ENCODE results near the gene WLS.

Gene WLS

DNA sequence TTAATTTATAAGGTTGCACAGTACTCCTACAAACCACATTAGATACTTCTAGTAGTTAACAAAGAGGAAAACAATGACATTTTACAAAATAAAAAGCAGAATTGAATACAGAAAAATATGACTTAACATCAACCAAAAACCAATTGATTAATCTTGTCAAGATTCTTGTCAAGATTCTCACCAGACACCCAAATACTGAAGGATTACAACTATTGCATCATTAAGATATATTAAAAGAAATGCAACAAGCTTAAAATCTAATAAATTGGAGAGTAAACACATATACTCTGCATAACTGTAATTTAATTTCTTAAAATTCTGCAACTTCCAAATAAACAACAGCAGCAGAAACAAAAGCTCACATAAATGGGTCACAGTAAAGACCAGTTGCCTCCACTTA is 4.7 kb downstream of the WLS start:
- no peak for DNase-seq

DNA sequence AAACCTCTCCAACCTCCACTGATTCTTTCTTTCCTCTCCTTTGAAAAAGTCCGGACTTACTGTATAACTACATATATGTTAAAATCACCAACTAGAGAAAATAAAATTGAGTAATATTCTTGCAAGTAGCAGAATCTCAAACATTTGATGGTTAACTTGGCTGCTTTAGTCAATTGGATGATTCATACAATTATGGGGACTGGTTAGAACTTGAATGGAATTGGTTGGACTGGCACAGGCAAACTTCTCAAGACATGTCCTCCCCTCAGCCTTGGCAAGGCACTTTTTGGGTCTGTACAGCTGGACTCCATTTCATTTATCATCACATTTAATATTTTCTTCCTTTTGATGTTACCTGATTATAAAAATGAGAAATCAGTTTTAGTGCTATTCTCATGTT is 6.5 kb downstream of the WLS start:
- DNase-seq = no peak

DNA sequence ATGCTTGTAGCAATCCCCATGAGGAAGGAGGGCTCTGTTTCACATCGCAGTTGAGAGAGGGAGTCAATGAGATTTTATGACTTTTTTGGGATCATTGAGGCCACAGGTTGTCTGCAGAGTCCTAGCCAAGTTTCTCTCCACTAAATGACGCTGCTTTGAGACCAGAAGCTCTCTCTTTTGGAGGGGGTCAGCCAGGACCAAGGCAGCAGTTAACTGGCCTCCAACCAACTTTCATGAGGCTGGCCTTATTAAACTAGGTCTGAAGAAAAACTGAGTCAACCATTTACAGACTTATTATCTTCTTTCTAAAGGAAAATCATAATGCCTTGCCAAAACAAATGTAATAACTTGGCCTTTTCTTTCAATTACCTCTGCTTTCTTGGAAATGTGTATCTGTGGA is 8.6 kb downstream of the WLS start:
- DNase-seq = no peak

DNA sequence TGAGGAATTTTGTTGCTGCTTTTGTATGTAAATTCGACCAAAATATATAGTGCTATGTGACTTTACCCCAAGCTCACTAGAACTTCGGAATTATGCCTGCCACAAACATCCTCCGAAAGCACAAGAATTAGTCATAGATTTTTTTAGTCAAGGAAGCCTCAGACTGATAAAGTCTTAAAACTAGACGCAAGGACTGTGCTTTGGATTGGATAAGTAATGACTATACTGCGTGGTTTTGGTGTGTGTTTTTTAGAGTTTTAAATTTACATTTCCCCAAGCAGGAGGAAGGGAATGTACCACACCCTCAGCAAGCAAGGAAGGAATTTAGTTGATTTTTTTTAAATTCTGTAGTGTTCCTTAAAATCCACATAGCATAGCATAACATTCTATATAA is 10.3 kb downstream of the WLS start:
- no peak for DNase-seq

DNA sequence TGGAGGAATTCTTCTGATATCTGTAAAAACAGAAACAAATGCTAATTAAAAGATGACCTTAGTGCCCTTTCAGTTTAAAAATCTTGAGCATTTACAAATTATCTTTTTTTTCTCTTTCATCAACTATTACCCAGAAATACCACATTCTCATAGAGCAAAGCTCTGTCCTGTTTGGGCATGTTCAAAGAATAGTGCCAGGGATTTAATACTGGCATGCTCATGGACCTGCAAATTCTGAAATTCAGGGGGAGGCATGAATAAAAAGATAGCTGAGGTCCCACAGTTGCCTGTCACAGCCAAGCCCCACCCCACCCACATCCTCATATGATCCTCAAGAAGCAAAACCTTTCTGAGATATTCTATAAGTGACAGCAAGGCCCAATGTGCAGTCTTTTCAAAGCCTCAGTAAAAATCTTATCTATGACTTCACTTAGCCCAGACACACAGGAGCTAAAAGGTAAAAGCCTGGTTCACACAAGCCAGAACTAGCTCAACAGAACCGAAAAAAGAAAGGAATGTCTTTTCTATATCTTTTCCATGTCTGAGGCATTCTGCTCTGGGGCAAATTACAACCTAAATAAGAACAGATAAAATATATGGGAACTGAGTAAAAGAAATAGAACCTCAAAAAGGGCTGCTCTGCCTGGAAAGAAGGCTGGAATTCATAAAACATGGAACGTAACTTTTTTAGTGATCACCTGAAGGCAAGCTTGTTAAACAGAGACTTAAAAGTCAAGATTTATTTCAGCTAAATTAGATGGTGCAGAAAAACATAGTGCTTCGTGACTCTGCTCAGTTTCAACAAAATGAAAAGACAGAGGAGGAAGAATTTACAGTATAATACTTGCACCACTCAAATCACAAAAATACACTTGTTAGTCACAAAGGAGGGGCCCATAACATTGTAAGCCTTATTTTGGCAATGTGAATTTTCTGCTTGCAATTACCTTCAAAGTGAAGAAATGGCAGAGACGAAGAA is 11.0 kb downstream of the WLS start:
- DNase-seq = no peak

DNA sequence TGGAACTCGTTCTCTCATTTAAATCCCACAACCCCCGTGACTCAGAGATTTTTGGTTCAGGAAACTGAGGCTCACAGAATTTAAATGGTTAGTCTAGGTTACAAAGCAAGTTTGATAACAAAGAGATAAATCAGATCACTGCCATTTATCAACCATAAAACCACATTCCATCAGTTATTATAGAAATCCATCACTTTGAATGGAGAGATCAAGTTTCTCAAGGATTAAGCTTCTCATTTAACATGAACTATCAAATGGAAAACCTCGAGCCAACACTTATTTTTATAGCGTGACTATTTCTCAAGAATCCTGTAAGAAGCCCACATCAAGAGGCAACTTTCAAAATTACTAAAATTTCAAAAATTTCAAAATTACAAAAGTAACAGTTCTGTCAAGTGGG is 11.9 kb downstream of the WLS start:
- no peak for DNase-seq

DNA sequence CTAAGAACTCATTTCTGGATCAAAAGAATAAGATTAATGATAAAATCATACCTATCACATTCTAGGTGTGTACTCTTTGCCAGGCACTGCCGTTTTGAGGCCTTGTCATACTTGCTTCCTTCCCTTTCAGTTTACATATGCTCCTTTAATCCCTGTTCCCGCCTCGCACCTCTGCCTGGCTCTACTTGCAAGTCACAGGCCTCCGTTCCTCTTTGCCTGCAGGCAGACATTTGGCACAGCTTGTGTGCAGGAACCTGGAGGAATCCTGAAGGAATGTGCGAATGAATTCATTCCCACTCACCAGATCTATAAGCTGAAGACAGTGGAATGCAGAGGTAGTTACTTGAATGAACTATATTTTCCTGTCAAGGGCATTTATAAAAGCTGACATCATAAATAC is 13.8 kb downstream of the WLS start:
- no peak for DNase-seq

DNA sequence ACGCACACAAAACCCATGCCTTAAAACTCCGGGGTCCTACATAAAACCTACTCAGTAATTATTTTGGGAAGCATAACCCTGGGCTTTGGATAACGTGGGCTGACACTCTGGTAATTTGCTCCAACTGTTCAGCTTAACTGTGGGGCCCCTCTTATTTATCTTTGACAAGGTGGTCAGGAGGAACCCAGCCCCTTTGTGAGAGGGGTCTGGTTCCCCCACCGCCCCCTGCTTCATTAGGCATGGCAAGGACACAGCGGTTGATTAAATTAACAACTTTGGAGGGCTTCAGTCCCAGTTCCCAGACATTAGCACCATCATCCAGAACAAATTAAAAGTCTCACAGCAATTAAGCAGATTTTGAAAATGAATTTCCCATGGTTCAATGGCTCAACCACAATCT is 14.7 kb downstream of the WLS start:
- no peak for DNase-seq

DNA sequence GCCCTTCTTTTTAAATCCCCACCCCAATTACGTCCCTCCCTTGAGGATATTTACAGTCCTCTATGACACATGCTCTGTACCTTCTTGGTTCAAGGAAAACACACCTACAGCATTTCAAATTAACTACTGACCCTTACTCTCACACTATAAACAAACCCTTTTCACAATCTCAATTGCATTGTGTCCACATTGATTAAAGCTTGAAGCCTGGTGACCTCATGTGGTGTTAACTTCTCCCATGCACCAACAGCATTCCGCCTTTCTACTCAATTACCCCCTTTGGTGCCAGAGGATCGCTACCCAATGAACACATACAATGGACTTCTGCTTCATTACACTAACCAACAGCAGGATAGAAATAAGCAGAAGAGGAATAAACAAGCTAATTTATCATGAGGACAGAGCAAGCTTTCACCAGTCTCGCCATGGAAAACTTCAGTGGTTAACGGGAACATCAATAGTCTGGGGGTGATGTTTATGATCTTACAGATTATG is 15.2 kb downstream of the WLS start:
- no peak for DNase-seq

DNA sequence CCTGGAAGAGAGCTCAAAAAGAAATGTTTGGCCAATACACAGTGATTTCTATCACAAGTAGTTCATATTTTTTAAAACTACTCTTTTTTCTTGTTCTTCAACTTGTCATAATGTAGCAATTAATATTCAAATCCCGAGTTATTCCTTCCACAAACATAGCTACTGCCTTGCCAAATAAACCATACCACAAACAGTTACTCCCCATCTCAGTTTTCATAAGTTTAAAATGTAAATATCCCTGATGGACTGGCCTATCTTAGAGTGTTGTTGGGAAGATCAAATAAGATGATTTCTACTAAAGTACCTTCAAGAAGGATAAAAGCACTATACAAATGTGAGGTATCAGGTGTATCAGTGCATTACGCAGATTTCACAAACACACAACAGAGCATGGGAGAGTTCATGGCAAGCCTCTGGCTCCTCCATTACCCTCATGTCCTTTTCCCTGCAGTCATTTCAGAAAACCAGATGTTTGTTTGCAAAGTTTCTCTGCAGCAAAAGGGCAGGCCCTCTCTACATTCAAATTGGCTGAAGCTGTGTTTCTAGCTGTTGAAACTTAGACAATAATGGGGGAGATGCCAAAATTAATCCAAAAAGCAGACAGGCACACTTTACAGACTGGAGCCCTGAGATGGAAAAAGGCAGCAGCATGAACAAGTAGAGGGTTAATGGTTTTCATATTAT is 16.1 kb downstream of the WLS start:
- DNase-seq = no peak

DNA sequence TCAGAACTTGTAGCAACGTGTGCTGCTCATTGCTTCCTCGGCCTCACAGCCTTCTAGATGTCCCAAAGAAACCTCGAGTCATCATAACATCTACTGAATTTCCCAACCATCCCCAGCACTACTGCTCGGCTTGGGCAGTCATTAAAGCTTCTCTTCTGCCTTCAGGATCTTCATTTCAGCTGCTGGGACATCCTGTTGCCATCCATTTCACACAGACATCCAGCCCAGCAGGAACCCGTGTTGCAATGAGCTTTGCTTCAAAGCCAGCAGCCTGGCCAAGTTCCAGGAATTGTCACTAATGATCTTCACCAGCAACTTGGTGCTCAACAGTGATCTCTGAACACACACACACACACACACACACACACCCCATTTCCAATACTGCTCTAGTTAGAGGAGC is 18.5 kb downstream of the WLS start:
- no peak for DNase-seq

DNA sequence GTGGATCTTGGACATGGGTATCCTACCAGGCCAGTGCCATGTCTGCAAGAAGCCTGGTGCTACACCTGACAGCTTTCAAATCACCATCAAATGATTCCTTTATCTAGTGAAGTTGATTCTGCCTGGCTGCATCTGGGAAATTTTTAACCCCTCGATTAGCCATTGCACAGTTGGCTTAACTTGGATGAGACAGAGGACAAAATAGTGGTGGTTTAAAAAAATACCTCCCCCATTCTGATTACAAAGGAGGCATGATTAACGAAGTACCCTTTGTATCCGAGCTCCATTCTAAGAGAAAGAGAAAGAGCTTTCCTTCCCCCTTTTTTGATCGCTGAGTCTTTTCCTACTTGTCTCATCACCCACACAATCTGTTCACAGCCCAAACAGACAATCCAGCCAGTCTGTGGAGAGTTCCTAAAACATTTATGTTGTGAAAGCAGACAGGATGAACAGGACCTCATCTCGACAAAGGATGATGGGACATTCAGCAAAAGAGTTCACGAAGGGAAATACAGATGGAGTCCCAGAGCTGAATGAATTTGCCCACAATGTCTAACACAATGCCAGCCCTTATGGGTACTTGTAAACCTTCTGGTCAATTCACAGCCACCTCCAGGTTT is 20.5 kb downstream of the WLS start:
- no peak for DNase-seq

DNA sequence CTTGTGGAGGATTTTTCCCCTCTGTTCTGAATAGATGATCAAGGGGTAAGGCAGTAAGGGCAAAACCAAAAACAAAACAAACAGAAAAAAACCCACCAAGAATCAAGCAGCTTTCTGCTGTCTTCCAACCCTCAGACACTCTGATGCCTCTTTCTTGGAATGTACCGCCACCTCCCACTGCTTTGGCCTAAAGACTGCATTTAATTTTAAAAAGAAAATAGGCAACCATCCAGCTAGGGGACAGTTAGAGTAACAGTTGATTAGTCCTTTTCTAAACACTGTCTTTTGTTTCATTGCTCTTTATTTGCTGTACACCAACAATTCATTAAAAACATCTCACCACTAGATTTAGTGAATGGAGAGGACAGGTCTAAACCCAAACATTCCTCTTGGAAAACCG is 21.5 kb downstream of the WLS start:
- no peak for DNase-seq

DNA sequence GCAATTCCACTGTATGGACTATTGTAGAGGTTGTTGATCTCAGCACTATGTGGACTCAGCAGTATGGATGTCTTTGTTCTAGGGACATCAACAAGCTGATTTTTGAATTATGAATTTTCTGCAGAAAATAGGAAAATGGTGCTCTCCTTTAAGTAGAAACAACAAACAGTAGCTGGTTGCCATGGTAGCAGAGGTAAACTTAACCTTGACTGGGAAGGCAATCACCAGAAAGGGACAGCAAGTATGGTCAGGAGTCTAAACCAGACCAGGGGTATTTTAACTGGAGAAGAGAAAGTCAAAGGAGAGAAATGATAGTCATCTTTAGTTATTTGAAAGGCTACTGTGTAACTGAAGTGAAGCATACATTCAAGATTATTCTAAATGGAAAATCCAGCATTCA is 22.3 kb downstream of the WLS start:
- DNase-seq = no peak

DNA sequence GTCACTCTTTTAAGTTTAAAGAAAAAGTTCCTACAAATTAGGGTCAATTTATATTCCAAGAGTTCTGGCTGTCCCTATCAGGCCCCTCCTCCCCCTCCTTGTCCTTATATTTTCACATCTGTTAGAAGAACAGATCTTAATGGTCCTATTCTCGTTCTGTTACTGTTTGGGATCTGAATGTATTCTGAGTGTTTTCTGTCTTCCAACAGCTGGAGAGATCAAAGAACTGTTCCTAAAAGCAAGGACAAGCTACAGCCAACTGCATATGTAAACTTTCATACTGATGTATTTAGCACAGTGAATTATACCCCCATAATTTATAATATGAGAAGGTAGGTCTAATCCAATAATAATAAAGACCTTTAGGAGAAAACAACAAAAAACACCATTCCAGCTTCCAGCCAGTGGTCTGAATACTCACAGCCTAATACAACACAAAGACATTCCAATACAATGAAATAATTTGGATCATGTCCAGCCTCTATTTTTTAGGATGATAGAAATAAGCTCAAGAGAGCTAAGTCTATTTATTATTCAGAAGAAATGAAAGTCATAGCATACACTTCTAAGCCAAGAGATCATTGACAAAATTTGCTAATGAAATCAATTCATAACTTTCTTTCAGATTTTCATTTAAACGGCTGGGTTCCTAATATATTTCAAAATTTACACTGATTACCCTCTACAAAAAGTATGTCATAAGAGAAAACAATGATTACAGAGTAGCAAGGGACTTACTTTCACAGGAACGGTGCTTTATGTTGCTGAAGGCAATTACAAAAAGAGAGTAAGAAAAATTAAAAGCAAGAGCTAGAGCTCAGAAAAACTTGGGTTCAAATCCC is 25.3 kb downstream of the WLS start:
- no peak for DNase-seq

DNA sequence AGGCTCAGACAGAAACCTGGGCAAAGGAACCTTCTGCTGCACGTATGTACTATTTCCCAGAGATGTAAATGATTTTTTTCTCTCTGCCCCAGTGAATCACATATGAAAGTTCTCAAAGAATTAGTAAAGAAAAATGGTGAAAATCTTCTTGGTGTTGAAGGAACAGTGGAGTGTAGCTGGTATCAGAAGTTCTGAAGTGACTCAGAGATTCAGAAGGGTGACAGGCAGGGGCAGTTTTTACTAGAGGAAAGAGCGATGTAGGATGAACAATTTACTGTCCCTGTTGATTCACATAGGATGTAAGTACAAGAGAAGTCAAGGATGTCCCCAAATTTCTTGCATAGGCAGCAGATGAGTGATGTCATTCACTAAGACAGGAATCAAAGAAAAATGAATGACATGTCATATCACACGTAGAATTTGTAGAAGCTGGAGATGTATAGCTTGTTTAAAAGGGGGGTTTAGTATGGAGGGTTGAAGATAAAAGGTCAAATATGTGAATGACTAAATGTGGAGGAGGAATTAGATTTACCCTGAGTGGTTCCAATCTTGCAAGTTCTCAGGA is 26.4 kb downstream of the WLS start:
- DNase-seq = no peak

DNA sequence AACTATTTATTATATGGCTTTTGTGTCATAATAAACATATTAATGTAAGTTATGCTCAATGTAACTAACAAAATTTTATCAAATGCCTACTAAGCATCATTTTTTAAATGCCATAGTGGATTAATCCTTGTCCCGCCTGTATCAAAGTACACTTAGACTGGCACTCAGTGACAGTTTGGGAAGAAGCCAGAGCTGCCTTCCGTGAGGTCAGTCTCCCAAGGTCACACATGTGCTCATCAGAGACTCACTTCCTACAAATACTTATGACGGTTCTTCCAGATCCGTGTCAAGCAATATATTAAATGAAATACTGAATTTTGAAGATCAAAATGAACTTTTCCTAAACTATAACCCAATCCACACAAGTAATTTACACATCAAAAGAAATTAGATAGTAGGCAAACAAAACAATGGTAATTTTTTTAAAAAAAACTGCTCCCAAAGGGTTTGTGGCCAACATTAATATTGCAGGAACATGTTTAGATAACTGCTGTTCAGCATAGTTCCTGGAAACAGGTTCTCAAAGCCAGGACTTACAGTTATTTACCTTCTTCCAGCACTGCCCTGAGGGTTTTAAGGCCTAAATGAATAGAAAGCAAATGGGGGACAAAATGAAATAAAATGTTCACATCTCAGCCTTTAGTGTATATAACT is 27.2 kb downstream of the WLS start:
- DNase-seq = no peak

DNA sequence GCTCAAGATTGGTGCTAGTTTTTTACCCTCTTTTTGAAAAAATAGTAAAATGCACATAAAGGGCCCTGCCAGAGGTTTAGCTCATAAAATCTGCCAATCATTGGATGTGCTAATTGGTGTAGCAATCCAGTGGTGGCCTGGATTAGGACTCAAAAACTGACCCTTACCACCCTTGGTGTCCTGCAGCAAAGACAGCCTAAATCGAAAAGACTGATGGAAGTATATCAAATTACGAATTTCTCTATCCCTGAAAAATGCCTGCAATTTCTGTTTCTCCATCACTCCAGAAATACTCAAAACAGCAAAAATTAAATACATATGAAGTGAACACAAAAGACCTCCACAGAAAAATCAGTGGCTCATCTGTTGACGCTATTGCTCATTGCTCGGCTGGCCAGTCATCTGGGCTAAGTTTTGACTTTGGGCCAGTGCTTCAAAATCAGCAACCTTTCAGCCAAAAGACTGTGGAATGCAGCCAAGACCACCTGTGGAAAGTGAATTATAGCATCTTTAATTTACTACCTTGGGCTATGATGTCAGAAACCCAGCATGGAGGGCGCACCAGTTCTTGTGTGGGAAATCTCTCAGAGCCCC is 30.0 kb downstream of the WLS start:
- no peak for DNase-seq

DNA sequence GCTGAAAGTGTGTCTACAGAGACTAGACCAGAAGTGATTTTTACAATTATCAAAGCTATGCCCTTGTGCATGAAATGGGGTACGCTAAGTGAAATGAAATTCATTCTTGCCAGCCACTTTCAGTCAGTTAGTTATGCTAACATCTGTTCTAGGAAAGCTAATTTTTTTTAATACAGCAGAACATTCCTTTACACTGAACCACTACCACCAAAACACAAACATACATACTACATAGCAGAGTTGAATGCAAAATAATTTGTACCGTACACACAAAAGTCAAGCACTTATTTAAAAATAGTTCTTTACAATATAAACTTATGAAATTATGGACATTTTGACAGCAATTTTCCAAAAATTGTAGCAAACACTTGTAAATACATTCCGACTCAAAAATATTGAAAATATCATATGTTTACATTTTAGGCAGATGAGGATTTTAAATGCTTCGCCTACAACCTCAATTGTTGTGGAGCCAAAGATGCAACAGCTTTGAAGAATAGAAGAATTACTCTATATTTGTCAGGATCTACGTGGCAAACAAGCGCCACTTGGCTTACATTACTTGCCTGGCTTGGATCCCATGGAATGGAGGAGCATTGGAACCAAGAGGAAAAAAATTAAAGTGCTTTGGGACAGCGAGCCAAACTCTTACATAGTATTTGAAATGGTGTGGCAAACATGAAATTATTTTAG is 30.6 kb downstream of the WLS start:
- no peak for DNase-seq

DNA sequence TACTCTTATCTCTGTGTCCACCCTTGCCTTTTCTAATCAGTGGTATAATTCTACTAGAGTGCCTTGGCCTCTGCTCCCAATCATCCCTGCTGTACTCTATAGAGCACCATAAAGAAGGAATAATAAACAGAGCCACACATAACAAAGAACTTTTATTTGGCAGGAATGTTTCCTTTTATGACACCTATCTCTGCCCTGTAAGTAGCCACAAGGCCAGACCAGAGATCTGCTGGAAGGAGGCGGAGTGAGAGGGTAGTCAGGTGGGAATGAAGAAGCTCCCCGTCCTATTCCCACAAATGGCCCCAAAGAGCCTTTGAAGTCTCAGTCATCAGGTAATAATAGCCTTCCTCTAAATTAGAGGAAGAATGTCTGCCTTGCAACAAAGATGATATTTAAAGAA is 32.7 kb downstream of the WLS start:
- DNase-seq = no peak

DNA sequence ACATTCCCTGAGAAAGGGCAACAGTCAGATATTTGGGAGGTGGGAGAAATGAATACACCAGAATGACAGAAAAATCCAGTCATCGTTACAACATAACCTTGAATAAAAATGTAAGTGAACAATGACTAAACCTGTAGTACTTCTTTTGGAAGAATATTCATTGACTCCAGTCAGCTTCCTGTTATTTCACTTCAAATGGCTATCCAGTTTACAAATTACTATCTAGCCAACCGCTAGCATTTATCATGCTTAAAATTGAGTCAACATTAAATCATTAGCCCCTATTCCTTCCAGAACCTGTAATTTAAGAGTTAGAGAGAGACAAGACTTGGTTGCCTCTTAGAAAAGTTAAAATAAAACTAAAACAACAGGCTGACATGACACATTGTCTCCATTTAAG is 33.6 kb downstream of the WLS start:
- no peak for DNase-seq

Measured in activated CD8-positive, alpha-beta memory T cell treated with anti-CD3 and anti-CD28 coated beads for 24 hours (primary cell).